PC-9 (cell line): ENCODE data around the gene PEX7. TPM values are rescaled to one million over a fixed set of nuclear protein-coding genes. Genes with fewer than 3 reads are reported as not detected.
"Not testable (repeated sequence)": the region's sequence is repeated elsewhere in the genome, so short reads cannot be mapped to it uniquely, and the experiment has no call there.

ENCODE experiments used
- BruUV-seq: library from RNA; stranded (reverse); fragments of 400-500 nt; replicated peaks from 2 replicates; lab custom pipeline; 2021; lab: Mats Ljungman, UMichigan
- CTCF ChIA-PET: fragments of 300-600 bp; sonication (Branson Sonifier 250); formaldehyde crosslinking; loops from one replicate; lab custom pipeline; 2022; ENCODE audit warnings: antibody characterized with exemption; lab: Charles Lee
- POLR2A ChIA-PET: fragments of 300-600 bp; sonication (Branson Sonifier 250); formaldehyde crosslinking; loops from one replicate; lab custom pipeline; 2022; ENCODE audit warnings: antibody characterized with exemption; ENCODE audit not compliant: unreplicated experiment; lab: Charles Lee
- DNase-seq, 2 experiments: peaks; one replicate each; pipeline versions ENCODE4 v3.0.0 to v3.0.0-alpha.2; 2015 to 2022; ENCODE audit warnings: mixed read lengths in 1 of 2
- H2AFZ ChIP-seq: fragments of 200-600 bp; sonication (generic); 2 replicates; pipeline ENCODE4 v1.8.1; 2017; ENCODE audit warnings: antibody characterized with exemption
- H3F3A ChIP-seq: fragments of 200-600 bp; sonication (generic); 2 replicates; pipeline ENCODE4 v1.8.1; 2017; ENCODE audit warnings: antibody characterized with exemption, mild to moderate bottlenecking, low read depth; ENCODE audit not compliant: insufficient read depth
- H3K27ac ChIP-seq: fragments of 200-600 bp; sonication (generic); 2 replicates; pipeline ENCODE4 v1.6.1; 2016; ENCODE audit warnings: mixed run types
- H3K27me3 ChIP-seq: fragments of 200-600 bp; sonication (generic); 2 replicates; pipeline ENCODE4 v1.6.1; 2016; ENCODE audit warnings: low read depth, mixed run types; ENCODE audit not compliant: insufficient read depth
- H3K36me3 ChIP-seq: fragments of 200-600 bp; sonication (generic); 2 replicates; pipeline ENCODE4 v1.6.1; 2016; ENCODE audit warnings: low read depth, mixed run types
- H3K4me1 ChIP-seq: fragments of 200-600 bp; sonication (generic); replicated peaks from 2 replicates; pipeline ENCODE4 v1.6.1; 2016; ENCODE audit warnings: mixed run types; ENCODE audit not compliant: insufficient read depth
- H3K4me2 ChIP-seq: fragments of 200-600 bp; sonication (generic); 2 replicates; pipeline ENCODE4 v1.6.1; 2017; ENCODE audit warnings: mixed run types
- H3K4me3 ChIP-seq: fragments of 200-600 bp; sonication (generic); 2 replicates; pipeline ENCODE4 v1.6.1; 2016; ENCODE audit warnings: mixed run types
- H3K79me2 ChIP-seq: fragments of 200-600 bp; sonication (generic); 2 replicates; pipeline ENCODE4 v1.6.1; 2017; ENCODE audit warnings: low read depth, mixed run types
- H3K9me2 ChIP-seq: fragments of 200-600 bp; sonication (generic); 2 replicates; pipeline ENCODE4 v1.8.1; 2017; ENCODE audit warnings: mild to moderate bottlenecking; ENCODE audit not compliant: insufficient read depth
- H3K9me3 ChIP-seq: fragments of 200-600 bp; sonication (generic); 2 replicates; pipeline ENCODE4 v1.8.1; 2016; ENCODE audit warnings: low read depth; ENCODE audit not compliant: insufficient read depth
- H4K20me1 ChIP-seq: fragments of 200-600 bp; sonication (generic); 2 replicates; pipeline ENCODE4 v1.8.1; 2017; ENCODE audit not compliant: insufficient read depth
- CTCF ChIP-seq: fragments of 200-600 bp; sonication (generic); conservative IDR thresholded peaks from 2 replicates; pipeline ENCODE4 v1.6.1; 2017; ENCODE audit warnings: mixed run types, antibody characterized with exemption, mild to moderate bottlenecking, moderate library complexity
- EZH2 ChIP-seq: fragments of 200-600 bp; sonication (generic); IDR thresholded peaks from 2 replicates; pipeline ENCODE4 v1.8.0; 2017; ENCODE audit warnings: antibody characterized with exemption, low read depth
- intact Hi-C: fragments of 100-400 bp; cut with micrococcal nuclease; formaldehyde crosslinking; loops from one replicate; pipeline ENCODE4 v1.10.0; 2022; ENCODE audit not compliant: unreplicated experiment
- total RNA-seq: library from RNA; stranded (reverse); gene quantifications from 2 replicates; pipeline ENCODE4 v1.2.3, GENCODE V29; 2021

The PEX7 gene
- total RNA-seq, 1 experiment from 2014 or later = 5.6 TPM

- BruUV-seq = no TSS peak
- Histone ChIP-seq H3K9me3 (no peaks in the 10 kb centered on the region), H2AFZ (no peak overlapping the region), H3K27ac (no peak overlapping the region), H3K4me2 (no peak overlapping the region), H4K20me1 (no peaks in the 10 kb centered on the region), H3K27me3 (no peaks in the 10 kb centered on the region), H3K9me2 (no peaks in the 10 kb centered on the region), H3K36me3 (no peaks in the 10 kb centered on the region), H3K4me3 (no peak overlapping the region), H3K79me2 (no peaks in the 10 kb centered on the region), H3F3A (no peaks in the 10 kb centered on the region), H3K4me1 (no peaks in the 10 kb centered on the region)
- POLR2A ChIA-PET = interaction anchor here (0.5 kb wide), 2 partner anchors 29 to 42 kb away, joined by 3 to 6 read pairs; no protein-coding TSS in a partner anchor
- DNase-seq = no peak
- TF ChIP-seq EZH2 (no peak), CTCF (no peak)
- CTCF ChIA-PET = interaction anchor here (0.6 kb wide), 1 partner anchor 166 kb away, joined by 3 read pairs; no protein-coding TSS in a partner anchor
- intact Hi-C loops = no loop called here
Measured at GRCh38 chr6:136932599-136932998, 110.2 kb downstream of the PEX7 start.

- Histone ChIP-seq H3K36me3 (no peaks in the 10 kb centered on the region), H3K9me3 (peaks cover 2% of the 10 kb centered on the region; the same call in 1 of the 2 replicates), H4K20me1 (no peaks in the 10 kb centered on the region), H3K4me2 (no peak overlapping the region), H3K79me2 (no peaks in the 10 kb centered on the region), H3K4me1 (no peaks in the 10 kb centered on the region), H2AFZ (no peak overlapping the region), H3K4me3 (no peak overlapping the region), H3K27me3 (no peaks in the 10 kb centered on the region), H3F3A (no peaks in the 10 kb centered on the region), H3K27ac (no peak overlapping the region), H3K9me2 (no peaks in the 10 kb centered on the region)
- ChIA-PET CTCF (no interaction called here), POLR2A (no interaction called here)
- TF ChIP-seq CTCF (no peak), EZH2 (no peak)
- BruUV-seq = no TSS peak
- intact Hi-C loops = no loop called here
- DNase-seq = no peak
Measured at GRCh38 chr6:136945072-136945471, 122.7 kb downstream of the PEX7 start.

GRCh38 chr6:136945711-136946121, 123.3 kb downstream of the PEX7 start:
- ChIA-PET POLR2A (no interaction called here), CTCF (no interaction called here)
- H3K4me3 ChIP-seq = no peak overlapping the region
- peaks cover 2% of the 10 kb centered on the region; the same call in 1 of the 2 replicates for H3K9me3 ChIP-seq
- no peaks in the 10 kb centered on the region for H3K36me3 ChIP-seq
- H3K79me2 ChIP-seq = no peaks in the 10 kb centered on the region
- no peak for DNase-seq
- H3F3A ChIP-seq = no peaks in the 10 kb centered on the region
- no peak overlapping the region for H2AFZ ChIP-seq
- BruUV-seq = no TSS peak
- no peaks in the 10 kb centered on the region for H3K27me3 ChIP-seq
- H3K4me2 ChIP-seq = no peak overlapping the region
- H3K9me2 ChIP-seq = no peaks in the 10 kb centered on the region
- no peak overlapping the region for H3K27ac ChIP-seq
- no peaks in the 10 kb centered on the region for H4K20me1 ChIP-seq
- H3K4me1 ChIP-seq = no peaks in the 10 kb centered on the region
- intact Hi-C loops = no loop called here
- no peak for TF ChIP-seq EZH2

- H4K20me1 ChIP-seq = no peaks in the 10 kb centered on the region
- ChIA-PET POLR2A (no interaction called here), CTCF (interaction anchor here (0.6 kb wide), 1 partner anchor 125 kb away, joined by 5 read pairs; the partner anchor contains the start of gene PEX7)
- H3K4me2 ChIP-seq = no peak overlapping the region
- no peaks in the 10 kb centered on the region for H3F3A ChIP-seq
- H3K36me3 ChIP-seq = no peaks in the 10 kb centered on the region
- no peak overlapping the region for H3K27ac ChIP-seq
- no peak overlapping the region for H3K4me3 ChIP-seq
- H2AFZ ChIP-seq = no peak overlapping the region
- H3K27me3 ChIP-seq = no peaks in the 10 kb centered on the region
- peaks cover 2% of the 10 kb centered on the region; the same call in 1 of the 2 replicates for H3K9me3 ChIP-seq
- H3K9me2 ChIP-seq = no peaks in the 10 kb centered on the region
- no peaks in the 10 kb centered on the region for H3K79me2 ChIP-seq
- no TSS peak for BruUV-seq
- no peak for DNase-seq
- TF ChIP-seq EZH2 (no peak), CTCF (no peak)
- intact Hi-C loops = no loop called here
- H3K4me1 ChIP-seq = no peaks in the 10 kb centered on the region
Measured at GRCh38 chr6:136947037-136947436, 124.6 kb downstream of the PEX7 start.

GRCh38 chr6:136949957-136950356, 127.6 kb downstream of the PEX7 start:
- H3K9me2 ChIP-seq, H4K20me1 ChIP-seq, H3K27ac ChIP-seq, DNase-seq, H3F3A ChIP-seq, H2AFZ ChIP-seq, H3K4me1 ChIP-seq, intact Hi-C loops, H3K4me2 ChIP-seq, H3K79me2 ChIP-seq, H3K9me3 ChIP-seq, H3K27me3 ChIP-seq, H3K36me3 ChIP-seq, CTCF ChIA-PET, BruUV-seq, POLR2A ChIA-PET, H3K4me3 ChIP-seq: not testable (repeated sequence)
